GM18511 (cell line): ENCODE results near the gene ATAT1.

Experiments
- ATAC-seq: cut with Tn5 transposase; IDR thresholded peaks from one replicate; pipeline ENCODE4 v1.9.1; 2021; ENCODE audit warnings: mild to moderate bottlenecking, moderate library complexity; ENCODE audit not compliant: unreplicated experiment

Gene ATAT1

GRCh38 chr6:30683183-30683979, 56.7 kb downstream of the ATAT1 start:
- ATAC-seq: no peak

GRCh38 chr6:30683980-30684338, 57.3 kb downstream of the ATAT1 start:
- no peak for ATAC-seq

- ATAC-seq: no peak
These were observed 57.9 kb downstream of the ATAT1 start for GRCh38 chr6:30684386-30685156.

- ATAC-seq: no peak
These were observed 58.7 kb downstream of the ATAT1 start for GRCh38 chr6:30685157-30686008.

GRCh38 chr6:30686009-30686907, 59.6 kb downstream of the ATAT1 start, which contains the start of gene PPP1R18:
Gene PPP1R18 (minus strand): TSS chr6:30686645. CDS start chr6:30686018, 627 bp downstream.
- no peak for ATAC-seq

DNA sequence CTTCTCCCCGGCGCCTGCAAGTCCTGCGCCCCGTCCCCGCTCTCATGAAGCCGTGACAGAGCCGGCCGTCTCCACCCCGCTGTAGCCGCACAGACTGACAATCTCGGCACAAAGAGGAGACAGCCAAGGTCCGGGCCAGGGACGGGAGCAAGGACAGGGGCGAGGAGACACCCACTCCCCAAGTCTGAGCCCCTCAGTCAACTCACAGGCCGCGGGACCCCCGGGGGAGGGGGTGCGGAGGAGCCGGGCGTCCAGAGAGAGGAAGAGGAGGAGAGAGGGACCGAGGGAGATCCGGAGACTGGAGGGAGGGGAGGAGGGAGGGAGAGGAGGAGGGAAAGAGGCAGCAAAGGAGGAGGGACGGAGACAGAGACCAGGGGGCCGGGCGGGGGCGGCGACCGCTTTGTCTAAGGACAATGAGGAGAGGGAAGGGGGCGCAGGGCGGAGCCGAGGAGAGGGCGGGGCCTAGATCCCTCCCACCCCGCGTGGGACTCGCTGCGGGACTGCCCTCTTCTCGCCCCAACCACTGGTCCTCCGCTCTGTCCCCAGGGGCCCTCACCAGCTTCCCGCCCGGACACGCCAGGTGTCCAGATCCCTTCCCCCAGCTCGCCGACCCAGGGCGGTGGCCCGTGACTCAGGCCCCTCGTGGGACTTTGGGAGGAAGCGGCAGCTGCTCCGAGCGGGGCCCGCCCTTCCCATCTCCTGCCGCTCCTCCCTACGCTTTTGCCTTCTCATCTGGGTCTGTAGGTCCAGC, 60.4 kb downstream of the ATAT1 start:
- ATAC-seq: peak; percentile 52

- ATAC-seq: no peak
These were observed 61.2 kb downstream of the ATAT1 start for GRCh38 chr6:30687659-30688431.

DNA sequence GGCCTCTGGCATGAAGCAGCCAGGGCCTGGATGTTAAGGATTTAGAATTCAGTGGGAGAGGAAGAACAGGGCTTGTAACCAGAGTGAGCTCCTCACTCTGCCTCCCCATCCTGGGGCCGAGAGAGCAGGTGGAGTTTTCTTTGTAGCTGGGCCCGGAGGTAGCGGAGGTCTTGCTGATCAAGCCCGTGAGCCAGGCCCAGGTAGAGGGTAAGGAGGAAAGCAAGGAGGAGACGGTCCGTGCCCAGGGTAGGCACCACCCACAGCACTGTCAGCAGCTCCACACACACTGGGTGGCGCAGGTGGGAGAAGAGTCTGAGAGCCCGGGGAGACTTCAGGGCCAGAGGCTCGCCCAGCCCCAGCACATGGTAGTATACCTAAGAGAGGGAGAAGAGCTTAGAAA, 61.9 kb downstream of the ATAT1 start:
- no peak for ATAC-seq

DNA sequence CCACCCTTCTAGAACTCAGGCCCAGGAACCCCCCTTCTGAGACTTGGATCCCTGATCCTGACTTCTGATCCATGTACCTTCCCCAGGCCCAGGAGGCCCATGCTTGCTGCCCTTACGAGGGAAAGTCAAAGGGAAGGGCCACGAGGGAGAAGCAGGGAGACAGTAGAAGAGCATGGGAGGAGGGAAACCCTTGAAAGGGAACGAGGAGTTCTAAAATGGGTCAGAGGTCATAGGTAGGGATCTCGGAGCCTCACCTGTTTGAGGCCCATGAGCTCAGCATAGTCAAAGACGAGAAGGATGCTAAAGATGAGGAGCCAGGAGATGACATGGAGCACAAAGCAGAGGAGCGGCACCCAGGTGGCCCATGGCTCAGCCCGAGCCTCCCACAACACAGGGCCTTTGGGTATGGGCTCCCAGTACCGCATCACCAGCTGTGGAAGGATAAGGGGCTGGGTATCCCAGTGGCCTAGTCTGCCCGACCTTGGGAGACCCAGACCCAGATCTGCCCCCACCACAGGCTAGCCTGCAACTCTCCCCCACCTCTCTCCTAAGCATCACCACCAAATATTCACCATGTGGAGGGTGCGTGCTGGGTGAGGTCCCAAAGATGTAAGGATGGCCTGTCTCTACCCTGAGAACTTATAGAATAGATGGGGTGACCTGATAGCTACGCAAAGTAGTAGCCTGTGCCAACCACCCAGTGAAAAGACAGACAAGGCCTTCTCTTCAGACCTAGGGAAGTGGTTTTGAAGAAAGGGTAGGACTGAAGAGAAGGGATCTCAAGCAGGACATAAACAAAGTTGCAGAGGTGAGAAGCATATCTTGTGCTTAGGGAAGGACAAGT, 62.6 kb downstream of the ATAT1 start:
- no peak for ATAC-seq

- no peak for ATAC-seq
These were observed 63.3 kb downstream of the ATAT1 start for GRCh38 chr6:30689985-30690384.

GRCh38 chr6:30690403-30691207, 63.9 kb downstream of the ATAT1 start, which contains the start of gene NRM:
Gene NRM (minus strand): TSS chr6:30690984. CDS start chr6:30690974, 10 bp downstream.
- ATAC-seq: peak; percentile 39

- no peak for ATAC-seq
These were observed 64.7 kb downstream of the ATAT1 start for GRCh38 chr6:30691208-30691847.
